ENCODE data around the gene STX17. TPM values are rescaled to one million over a fixed set of nuclear protein-coding genes. Genes with fewer than 3 reads are reported as not detected.

Gene STX17
- total RNA-seq, 2 donors from 2014 or later, result 16.1 to 18.8 TPM

DNA sequence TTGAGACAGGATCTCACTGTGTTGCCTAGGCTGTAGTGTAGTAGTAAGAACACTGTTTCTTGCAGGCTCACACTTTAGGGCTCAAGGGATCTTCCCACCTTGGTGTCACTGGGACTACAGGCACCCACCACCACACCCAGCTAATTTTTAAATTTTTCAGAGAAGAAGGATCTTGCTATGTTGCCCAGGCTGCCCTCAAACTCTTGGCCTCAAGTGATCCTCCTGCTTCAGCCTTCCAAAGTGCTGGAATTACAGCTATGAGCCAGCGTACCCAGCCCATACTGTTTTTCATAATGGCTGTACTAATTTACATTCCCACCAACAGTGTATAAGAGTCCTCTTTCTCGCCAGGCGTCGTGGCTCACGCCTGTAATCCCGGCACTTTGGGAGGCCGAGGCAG is 5.1 kb downstream of the STX17 start:
- no peak overlapping the region for H3K4me3 ChIP-seq
- H3K27me3 ChIP-seq, result no peaks in the 10 kb centered on the region
- peaks cover 13% of the 10 kb centered on the region for H3K36me3 ChIP-seq
- no peak for TF ChIP-seq CTCF (IDR thresholded peaks at IDR 0.05)
- no peaks in the 10 kb centered on the region for H3K9me3 ChIP-seq
- H3K27ac ChIP-seq, result no peak overlapping the region
- H3K4me1 ChIP-seq, result peaks cover 0 to 15% of the 10 kb centered on the region in 2 donors
- DNase-seq (ENCODE audit: low spot score), result no peak

- TF ChIP-seq CTCF (IDR thresholded peaks at IDR 0.05), result no peak
- DNase-seq (ENCODE audit: low spot score), result no peak
- no peaks in the 10 kb centered on the region for H3K9me3 ChIP-seq
- no peak overlapping the region for H3K27ac ChIP-seq
- H3K4me3 ChIP-seq, result no peak overlapping the region
- H3K36me3 ChIP-seq, result peaks cover 39% of the 10 kb centered on the region
- no peaks in the 10 kb centered on the region for H3K27me3 ChIP-seq
- no peaks in the 10 kb centered on the region for H3K4me1 ChIP-seq
Observed at GRCh38 chr9:99916650-99917049, 10.2 kb downstream of the STX17 start.

- no peaks in the 10 kb centered on the region for H3K4me1 ChIP-seq
- H3K9me3 ChIP-seq, result no peaks in the 10 kb centered on the region
- DNase-seq (ENCODE audit: low spot score), result no peak
- H3K4me3 ChIP-seq, result no peak overlapping the region
- no peak overlapping the region for H3K27ac ChIP-seq
- peaks cover 45% of the 10 kb centered on the region for H3K36me3 ChIP-seq
- H3K27me3 ChIP-seq, result no peaks in the 10 kb centered on the region
- TF ChIP-seq CTCF (IDR thresholded peaks at IDR 0.05), result no peak
Observed at GRCh38 chr9:99918134-99918533, 11.7 kb downstream of the STX17 start.

DNA sequence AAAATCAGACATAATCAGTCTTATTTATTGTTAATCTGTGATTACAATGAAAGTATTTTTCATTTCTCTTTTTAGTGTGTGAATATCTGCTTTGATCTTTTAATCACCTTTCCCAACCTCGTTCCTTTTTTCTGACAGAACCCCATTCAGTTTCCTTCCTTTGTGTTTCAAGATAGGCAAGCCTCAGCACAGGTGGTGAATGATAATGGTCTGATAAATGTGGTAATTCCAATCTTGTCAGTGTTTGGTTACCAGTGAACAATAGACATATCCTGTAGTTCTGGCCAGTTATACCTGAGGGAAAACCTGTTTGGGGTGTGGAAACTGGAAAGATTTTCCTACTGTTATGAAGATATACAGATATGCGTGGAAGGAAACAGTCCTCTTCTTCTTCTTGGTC is 13.5 kb downstream of the STX17 start:
- no peaks in the 10 kb centered on the region for H3K4me1 ChIP-seq
- no peak overlapping the region for H3K4me3 ChIP-seq
- no peak for DNase-seq (ENCODE audit: low spot score)
- no peaks in the 10 kb centered on the region for H3K9me3 ChIP-seq
- no peak overlapping the region for H3K27ac ChIP-seq
- no peaks in the 10 kb centered on the region for H3K27me3 ChIP-seq
- no peak for TF ChIP-seq CTCF (IDR thresholded peaks at IDR 0.05)
- H3K36me3 ChIP-seq, result peaks cover 51% of the 10 kb centered on the region

- no peak for DNase-seq (ENCODE audit: low spot score)
- Histone ChIP-seq H3K36me3 (peaks cover 38% of the 10 kb centered on the region), H3K9me3 (peaks cover 0 to 18% of the 10 kb centered on the region in 2 donors), H3K27ac (no peak overlapping the region), H3K4me3 (no peak overlapping the region), H3K4me1 (no peaks in the 10 kb centered on the region), H3K27me3 (no peaks in the 10 kb centered on the region)
- TF ChIP-seq CTCF (IDR thresholded peaks at IDR 0.05), result no peak
Observed at GRCh38 chr9:99921875-99922710, 15.6 kb downstream of the STX17 start.

DNA sequence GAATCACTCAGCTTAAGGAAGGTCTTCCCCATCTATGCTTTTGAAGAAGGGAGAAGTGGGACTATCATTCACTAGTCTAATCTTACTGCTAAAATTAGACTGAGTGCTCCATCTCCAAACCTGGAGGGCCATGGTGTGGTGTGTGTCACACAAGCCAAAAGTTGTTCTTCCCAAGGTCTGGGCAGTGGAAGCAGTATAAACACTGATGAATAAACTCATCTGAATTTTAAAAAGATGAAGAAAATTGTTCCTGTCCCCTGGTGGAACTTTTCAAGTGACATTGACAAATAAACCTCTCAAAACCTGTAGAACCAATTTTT is 16.2 kb downstream of the STX17 start:
- no peak for TF ChIP-seq CTCF (IDR thresholded peaks at IDR 0.05)
- H3K36me3 ChIP-seq, result peaks cover 33% of the 10 kb centered on the region
- no peak for DNase-seq (ENCODE audit: low spot score)

More for the DNA sequence above, 16.2 kb downstream of the STX17 start:
- H3K27ac ChIP-seq, result no peak overlapping the region
- H3K27me3 ChIP-seq, result no peaks in the 10 kb centered on the region
- H3K9me3 ChIP-seq, result peaks cover 0 to 18% of the 10 kb centered on the region in 2 donors
- no peaks in the 10 kb centered on the region for H3K4me1 ChIP-seq
- no peak overlapping the region for H3K4me3 ChIP-seq
